GM18870 (cell line): ENCODE measurements around the gene DISC1.
"Not testable (repeated sequence)": the region's sequence is repeated elsewhere in the genome, so short reads cannot be mapped to it uniquely, and the experiment has no call there.

Experiments used
- ATAC-seq: cut with Tn5 transposase; IDR thresholded peaks from one replicate; pipeline ENCODE4 v1.9.1; 2021; ENCODE audit warnings: moderate library complexity; ENCODE audit not compliant: unreplicated experiment

The DISC1 gene

GRCh38 chr1:231634323-231635013, 7.9 kb downstream of the DISC1 start:
- ATAC-seq, result no peak

GRCh38 chr1:231636157-231636556, 9.6 kb downstream of the DISC1 start:
- no peak for ATAC-seq

- ATAC-seq, result not testable (repeated sequence)
Observed at GRCh38 chr1:231636922-231637321, 10.3 kb downstream of the DISC1 start.

- no peak for ATAC-seq
Observed at GRCh38 chr1:231638647-231639046, 12.1 kb downstream of the DISC1 start.

- ATAC-seq, result no peak
Observed at GRCh38 chr1:231639819-231640218, 13.2 kb downstream of the DISC1 start.

- not testable (repeated sequence) for ATAC-seq
Observed at GRCh38 chr1:231641444-231641843, 14.9 kb downstream of the DISC1 start.

GRCh38 chr1:231642061-231642460, 15.5 kb downstream of the DISC1 start:
- not testable (repeated sequence) for ATAC-seq

- ATAC-seq, result no peak
Observed at GRCh38 chr1:231642618-231643017, 16.0 kb downstream of the DISC1 start.

GRCh38 chr1:231643071-231643934, 16.7 kb downstream of the DISC1 start:
- ATAC-seq, result no peak

GRCh38 chr1:231643935-231644237, 17.3 kb downstream of the DISC1 start:
- ATAC-seq, result no peak

- ATAC-seq, result not testable (repeated sequence)
Observed at GRCh38 chr1:231645634-231646033, 19.0 kb downstream of the DISC1 start.

- not testable (repeated sequence) for ATAC-seq
Observed at GRCh38 chr1:231646165-231646564, 19.6 kb downstream of the DISC1 start.

GRCh38 chr1:231651621-231652260, 25.2 kb downstream of the DISC1 start:
- ATAC-seq, result not testable (repeated sequence)

- no peak for ATAC-seq
Observed at GRCh38 chr1:231653632-231654031, 27.0 kb downstream of the DISC1 start.

GRCh38 chr1:231656741-231657140, 30.2 kb downstream of the DISC1 start:
- ATAC-seq, result no peak

GRCh38 chr1:231658223-231658622, 31.6 kb downstream of the DISC1 start:
- ATAC-seq, result not testable (repeated sequence)

- no peak for ATAC-seq
Observed at GRCh38 chr1:231660198-231660597, 33.6 kb downstream of the DISC1 start.

- no peak for ATAC-seq
Observed at GRCh38 chr1:231663211-231663792, 36.7 kb downstream of the DISC1 start.

- no peak for ATAC-seq
Observed at GRCh38 chr1:231665101-231665500, 38.5 kb downstream of the DISC1 start.

- no peak for ATAC-seq
Observed at GRCh38 chr1:231665726-231666125, 39.1 kb downstream of the DISC1 start.

- ATAC-seq, result no peak
Observed at GRCh38 chr1:231666220-231666936, 39.8 kb downstream of the DISC1 start.
